HepG2 (cell line): ENCODE measurements around the gene EDNRA. TPM values are rescaled to one million over a fixed set of nuclear protein-coding genes. Genes with fewer than 3 reads are reported as not detected.

ENCODE experiments used
- ATAC-seq: fragments of 200-7000 bp; cut with Tn5 transposase; 3 replicates; pipeline ENCODE4 v1.9.1; 2020; ENCODE audit warnings: mild to moderate bottlenecking, moderate library complexity
- BruUV-seq: library from RNA; stranded (reverse); fragments of 400-500 nt; replicated peaks from 2 replicates; lab custom pipeline; 2021; lab: Mats Ljungman, UMichigan
- CTCF ChIA-PET: fragments of 300-600 bp; formaldehyde crosslinking; extraction: SDS; loops from one replicate; lab custom pipeline; 2021; ENCODE audit warnings: low total read pairs, inconsistent platforms, low intra/inter-chr PET ratio; lab: Yijun Ruan, JAX
- POLR2A ChIA-PET: fragments of 350-600 bp; sonication (Branson Sonifier 250); formaldehyde crosslinking; loops from one replicate; lab custom pipeline; 2020; ENCODE audit warnings: antibody characterized with exemption, inconsistent platforms; lab: Yijun Ruan, JAX
- DNase-seq: peaks from one replicate; pipeline ENCODE4 v3.0.0-alpha.2; 2015; ENCODE audit warnings: low spot score
- FAIRE-seq: peaks from 3 replicates; lab custom pipeline; 2011; peaks lifted over from hg19 to GRCh38; lab: Jason Lieb, UNC
- H2AFZ ChIP-seq: one replicate; pipeline ENCODE4 v1.6.1; 2011; ENCODE audit warnings: low read length, inconsistent platforms
- H3K27ac ChIP-seq: fragments of 300-600 bp; 3 replicates; pipeline ENCODE4 v1.8.0; 2011; ENCODE audit warnings: mixed run types, mild to moderate bottlenecking, mixed read lengths, low read length, inconsistent platforms; ENCODE audit not compliant: insufficient read depth; ENCODE audit errors: extremely low read length
- H3K27me3 ChIP-seq, 2 experiments: fragments of 200-600 bp in 1 of 2; 2 replicates in 1 of 2; 3 replicates in 1 of 2; pipeline versions ENCODE4 v1.6.0 to v1.8.0; 2011; ENCODE audit warnings: low read length in 2 of 2, mild to moderate bottlenecking in 2 of 2, moderate library complexity in 2 of 2, inconsistent platforms in 1 of 2; ENCODE audit not compliant: insufficient read depth in 2 of 2, control insufficient read depth in 1 of 2
- H3K36me3 ChIP-seq, 2 experiments: fragments of 200-600 bp in 1 of 2; replicated peaks in 1 of 2; 2 replicates in 1 of 2; 3 replicates in 1 of 2; pipeline versions ENCODE4 v1.5.1 to v1.8.0; 2011; ENCODE audit warnings: low read length in 2 of 2, inconsistent platforms in 1 of 2; ENCODE audit not compliant: insufficient read depth in 2 of 2, control insufficient read depth in 1 of 2
- H3K4me1 ChIP-seq: 2 replicates; pipeline ENCODE4 v1.5.1; 2012; ENCODE audit warnings: low read length, inconsistent platforms; ENCODE audit not compliant: insufficient read depth
- H3K4me2 ChIP-seq: 2 replicates; pipeline ENCODE4 v1.6.0; 2011; ENCODE audit warnings: low read depth, low read length, inconsistent platforms
- H3K4me3 ChIP-seq, 3 experiments: fragments of 200-600 bp in 1 of 3; sonication (generic), shearing (Covaris generic) in 1 of 3; replicated peaks in 1 of 3; 2 replicates each; pipeline ENCODE4 v1.5.1; 2011 to 2016; ENCODE audit warnings: low read length in 3 of 3, inconsistent platforms in 2 of 3, low read depth in 2 of 3, mild to moderate bottlenecking in 2 of 3, control low read depth in 1 of 3, mixed read lengths in 1 of 3; ENCODE audit not compliant: insufficient read depth in 1 of 3
- H3K79me2 ChIP-seq: one replicate; pipeline ENCODE4 v1.6.1; 2011; ENCODE audit warnings: low read length, inconsistent platforms; ENCODE audit not compliant: insufficient read depth
- H3K9ac ChIP-seq: 2 replicates; pipeline ENCODE4 v1.6.0; 2011; ENCODE audit warnings: mild to moderate bottlenecking, low read depth, low read length, inconsistent platforms; ENCODE audit not compliant: insufficient read depth
- H3K9me3 ChIP-seq: 2 replicates; pipeline ENCODE4 v1.5.1; 2012; ENCODE audit warnings: mild to moderate bottlenecking, low read length
- H4K20me1 ChIP-seq: 2 replicates; pipeline ENCODE4 v1.6.0; 2011; ENCODE audit warnings: inconsistent platforms, mild to moderate bottlenecking, low read length, moderate library complexity; ENCODE audit not compliant: insufficient read depth
- HOXA5 ChIP-seq: sonication (generic); formaldehyde crosslinking; IDR thresholded peaks from 2 replicates; pipeline ENCODE4 v1.4.0; 2020; ENCODE audit warnings: missing genetic modification reagents
- KLF13 ChIP-seq: sonication (generic); formaldehyde crosslinking; IDR thresholded peaks from 2 replicates; pipeline ENCODE4 v1.4.0; 2020; ENCODE audit warnings: mild to moderate bottlenecking, missing genetic modification reagents
- MEIS1 ChIP-seq: sonication (generic); formaldehyde crosslinking; IDR thresholded peaks from 2 replicates; pipeline ENCODE4 v1.9.0; 2021; ENCODE audit warnings: mild to moderate bottlenecking, missing genetic modification reagents, moderate library complexity, borderline replicate concordance
- MTF1 ChIP-seq: sonication (generic); formaldehyde crosslinking; IDR thresholded peaks from 2 replicates; pipeline ENCODE4 v1.5.0; 2020; ENCODE audit warnings: missing genetic modification reagents
- NFKBIZ ChIP-seq: IDR thresholded peaks from 2 replicates; pipeline ENCODE4 v1.6.1; 2018; ENCODE audit warnings: missing genetic modification reagents, missing compliant biosample characterization
- NONO ChIP-seq, 2 experiments: fragments of 450-650 bp in 1 of 2; sonication (generic) in 1 of 2; formaldehyde crosslinking in 1 of 2; IDR thresholded peaks in 1 of 2; conservative IDR thresholded peaks in 1 of 2; 2 replicates each; pipeline versions ENCODE4 v1.6.1 to v1.8.0; 2017 to 2022; ENCODE audit warnings: mild to moderate bottlenecking in 1 of 2, missing genetic modification reagents in 1 of 2, moderate library complexity in 1 of 2
- RARG ChIP-seq: sonication (generic); formaldehyde crosslinking; IDR thresholded peaks from 2 replicates; pipeline ENCODE4 v1.4.0; 2020; ENCODE audit warnings: low read depth, mild to moderate bottlenecking, missing genetic modification reagents
- RXRA ChIP-seq: sonication (generic); formaldehyde crosslinking; IDR thresholded peaks from 2 replicates; pipeline ENCODE4 v1.5.1; 2020; ENCODE audit warnings: missing genetic modification reagents
- TEAD3 ChIP-seq: optimal IDR thresholded peaks from 2 replicates; pipeline ENCODE3; 2016; ENCODE audit warnings: borderline replicate concordance
- ZKSCAN5 ChIP-seq: sonication (generic); formaldehyde crosslinking; IDR thresholded peaks from 2 replicates; pipeline ENCODE4 v1.5.1; 2020; ENCODE audit warnings: mild to moderate bottlenecking, missing genetic modification reagents
- ZNF644 ChIP-seq: IDR thresholded peaks from 2 replicates; pipeline ENCODE4 v1.6.1; 2016; ENCODE audit warnings: low read depth
- ZNF652 ChIP-seq: IDR thresholded peaks from 2 replicates; pipeline ENCODE4 v1.6.1; 2016; ENCODE audit warnings: low read depth, borderline replicate concordance
- ZNF839 ChIP-seq: sonication (generic); formaldehyde crosslinking; IDR thresholded peaks from 2 replicates; pipeline ENCODE4 v1.4.0; 2020; ENCODE audit warnings: missing genetic modification reagents, mild to moderate bottlenecking, borderline replicate concordance
- ZSCAN21 ChIP-seq: sonication (generic); formaldehyde crosslinking; IDR thresholded peaks from 2 replicates; pipeline ENCODE4 v1.8.0; 2022; ENCODE audit warnings: mild to moderate bottlenecking, missing genetic modification reagents, moderate library complexity, borderline replicate concordance
- WGBS: methylation state at CpG from one replicate; pipeline ENCODE4 v1.1.6; 2017; ENCODE audit warnings: low lambda C conversion rate; 5-methylcytosine and 5-hydroxymethylcytosine counted together
- in situ Hi-C: cut with HindIII; loops from 2 replicates; pipeline ENCODE4 v1.10.0; 2017; ENCODE audit warnings: low pct_unique_long_range_greater_than_20kb; ENCODE audit not compliant: extremely low pct_ligation_motif_present
- intact Hi-C: fragments of 100-400 bp; cut with micrococcal nuclease; formaldehyde crosslinking; loops from one replicate; pipeline ENCODE4 v1.10.0; 2022; ENCODE audit not compliant: unreplicated experiment
- polyA plus RNA-seq, 8 experiments: library from polyadenylated mRNA; depleted of rRNA in 3 of 8; stranded (reverse) in 7 of 8; unstranded in 1 of 8; fragments of >200 nt; fragmentation: Illumina TruSeq in 4 of 8; extraction: Trizol in 4 of 8; gene quantifications; 2 replicates each; pipeline versions ENCODE4 v1.2.1 to v1.2.3, GENCODE V29; 2011 to 2016; ENCODE audit warnings: low read depth in 4 of 8, missing spikeins in 1 of 8, mixed read lengths in 1 of 8; ENCODE audit not compliant: insufficient read depth in 1 of 8
- total RNA-seq, 5 experiments: library from RNA; depleted of rRNA; stranded (reverse); fragments of >200 nt; fragmentation: Illumina TruSeq; extraction: Trizol; gene quantifications; 2 replicates each; pipeline ENCODE4 v1.2.3, GENCODE V29; 2016; ENCODE audit warnings: low read depth in 1 of 5
- TF ChIP-seq, protein P1 (sequence below): sonication (generic); formaldehyde crosslinking; IDR thresholded peaks from 2 replicates; pipeline ENCODE4 v1.4.0; 2020; ENCODE audit warnings: mild to moderate bottlenecking, missing genetic modification reagents
- TF ChIP-seq, protein P2 (sequence below): sonication (generic); formaldehyde crosslinking; IDR thresholded peaks from 2 replicates; pipeline ENCODE4 v1.4.0; 2020; ENCODE audit warnings: missing genetic modification reagents
- TF ChIP-seq, protein P3 (sequence below): sonication (generic); formaldehyde crosslinking; IDR thresholded peaks from 2 replicates; pipeline ENCODE4 v1.5.0; 2020; ENCODE audit warnings: missing genetic modification reagents
- TF ChIP-seq, protein P4 (sequence below): IDR thresholded peaks from 2 replicates; pipeline ENCODE4 v1.6.1; 2016; ENCODE audit warnings: mild to moderate bottlenecking

Gene EDNRA
- total and polyA plus RNA-seq, 2 of the 13 experiments (the other 11 are each of a cell fraction or from before 2014, with no cell fraction given) = not detected

DNA sequence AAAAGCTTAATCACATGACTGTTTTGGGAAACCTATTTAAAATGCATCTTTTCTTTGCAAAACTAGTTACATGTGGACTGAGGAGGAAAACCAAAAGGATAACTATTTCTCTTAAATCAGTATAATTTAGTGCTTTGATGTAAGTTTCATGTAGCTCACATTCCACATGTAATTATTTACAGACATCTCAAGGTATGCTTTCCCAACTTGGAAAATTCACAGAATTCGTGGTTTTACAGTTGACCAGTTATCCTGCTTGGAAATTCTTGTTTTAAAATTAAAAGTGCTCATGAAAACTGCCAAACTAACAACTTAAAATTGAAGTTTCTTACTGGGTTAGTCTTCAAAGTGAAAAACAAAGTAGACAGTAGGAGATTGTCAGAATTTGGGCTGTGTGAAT is 52.4 kb downstream of the EDNRA start (continued):
- TF ChIP-seq, protein P1, sequence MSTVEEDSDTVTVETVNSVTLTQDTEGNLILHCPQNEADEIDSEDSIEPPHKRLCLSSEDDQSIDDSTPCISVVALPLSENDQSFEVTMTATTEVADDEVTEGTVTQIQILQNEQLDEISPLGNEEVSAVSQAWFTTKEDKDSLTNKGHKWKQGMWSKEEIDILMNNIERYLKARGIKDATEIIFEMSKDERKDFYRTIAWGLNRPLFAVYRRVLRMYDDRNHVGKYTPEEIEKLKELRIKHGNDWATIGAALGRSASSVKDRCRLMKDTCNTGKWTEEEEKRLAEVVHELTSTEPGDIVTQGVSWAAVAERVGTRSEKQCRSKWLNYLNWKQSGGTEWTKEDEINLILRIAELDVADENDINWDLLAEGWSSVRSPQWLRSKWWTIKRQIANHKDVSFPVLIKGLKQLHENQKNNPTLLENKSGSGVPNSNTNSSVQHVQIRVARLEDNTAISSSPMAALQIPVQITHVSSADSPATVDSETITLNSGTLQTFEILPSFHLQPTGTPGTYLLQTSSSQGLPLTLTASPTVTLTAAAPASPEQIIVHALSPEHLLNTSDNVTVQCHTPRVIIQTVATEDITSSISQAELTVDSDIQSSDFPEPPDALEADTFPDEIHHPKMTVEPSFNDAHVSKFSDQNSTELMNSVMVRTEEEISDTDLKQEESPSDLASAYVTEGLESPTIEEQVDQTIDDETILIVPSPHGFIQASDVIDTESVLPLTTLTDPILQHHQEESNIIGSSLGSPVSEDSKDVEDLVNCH (CRISPR knock-in tag) = no peak
- no peak for TF ChIP-seq ZNF644 (CRISPR knock-in tag)
- TF ChIP-seq, protein P2, sequence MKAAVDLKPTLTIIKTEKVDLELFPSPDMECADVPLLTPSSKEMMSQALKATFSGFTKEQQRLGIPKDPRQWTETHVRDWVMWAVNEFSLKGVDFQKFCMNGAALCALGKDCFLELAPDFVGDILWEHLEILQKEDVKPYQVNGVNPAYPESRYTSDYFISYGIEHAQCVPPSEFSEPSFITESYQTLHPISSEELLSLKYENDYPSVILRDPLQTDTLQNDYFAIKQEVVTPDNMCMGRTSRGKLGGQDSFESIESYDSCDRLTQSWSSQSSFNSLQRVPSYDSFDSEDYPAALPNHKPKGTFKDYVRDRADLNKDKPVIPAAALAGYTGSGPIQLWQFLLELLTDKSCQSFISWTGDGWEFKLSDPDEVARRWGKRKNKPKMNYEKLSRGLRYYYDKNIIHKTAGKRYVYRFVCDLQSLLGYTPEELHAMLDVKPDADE (CRISPR knock-in tag) = no peak
- TF ChIP-seq, protein P3, sequence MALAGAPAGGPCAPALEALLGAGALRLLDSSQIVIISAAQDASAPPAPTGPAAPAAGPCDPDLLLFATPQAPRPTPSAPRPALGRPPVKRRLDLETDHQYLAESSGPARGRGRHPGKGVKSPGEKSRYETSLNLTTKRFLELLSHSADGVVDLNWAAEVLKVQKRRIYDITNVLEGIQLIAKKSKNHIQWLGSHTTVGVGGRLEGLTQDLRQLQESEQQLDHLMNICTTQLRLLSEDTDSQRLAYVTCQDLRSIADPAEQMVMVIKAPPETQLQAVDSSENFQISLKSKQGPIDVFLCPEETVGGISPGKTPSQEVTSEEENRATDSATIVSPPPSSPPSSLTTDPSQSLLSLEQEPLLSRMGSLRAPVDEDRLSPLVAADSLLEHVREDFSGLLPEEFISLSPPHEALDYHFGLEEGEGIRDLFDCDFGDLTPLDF (CRISPR knock-in tag) = no peak
- TF ChIP-seq, protein P4, sequence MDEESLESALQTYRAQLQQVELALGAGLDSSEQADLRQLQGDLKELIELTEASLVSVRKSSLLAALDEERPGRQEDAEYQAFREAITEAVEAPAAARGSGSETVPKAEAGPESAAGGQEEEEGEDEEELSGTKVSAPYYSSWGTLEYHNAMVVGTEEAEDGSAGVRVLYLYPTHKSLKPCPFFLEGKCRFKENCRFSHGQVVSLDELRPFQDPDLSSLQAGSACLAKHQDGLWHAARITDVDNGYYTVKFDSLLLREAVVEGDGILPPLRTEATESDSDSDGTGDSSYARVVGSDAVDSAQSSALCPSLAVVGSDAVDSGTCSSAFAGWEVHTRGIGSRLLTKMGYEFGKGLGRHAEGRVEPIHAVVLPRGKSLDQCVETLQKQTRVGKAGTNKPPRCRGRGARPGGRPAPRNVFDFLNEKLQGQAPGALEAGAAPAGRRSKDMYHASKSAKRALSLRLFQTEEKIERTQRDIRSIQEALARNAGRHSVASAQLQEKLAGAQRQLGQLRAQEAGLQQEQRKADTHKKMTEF (CRISPR knock-in tag) = no peak
- no peak for TF ChIP-seq ZNF839 (CRISPR knock-in tag)

DNA sequence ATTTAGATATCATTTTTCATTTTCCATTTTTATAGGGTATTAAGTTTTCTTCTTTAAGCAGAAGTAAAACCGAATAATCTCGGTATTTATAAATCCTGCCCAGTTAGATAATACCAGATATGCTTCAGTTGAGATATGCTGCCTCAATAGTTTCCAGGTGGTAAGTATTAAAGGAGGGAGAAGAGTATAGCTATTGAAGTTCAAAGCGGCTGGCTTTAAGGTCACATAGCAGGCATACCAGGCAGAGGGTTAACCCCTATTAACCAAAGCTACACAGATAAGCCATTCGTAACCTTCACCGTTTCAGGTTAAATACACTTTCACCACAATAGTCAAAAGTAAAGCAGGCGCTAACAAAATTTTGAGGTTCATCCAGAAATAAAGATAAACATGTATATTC is 54.2 kb downstream of the EDNRA start:
- H3K9me3 ChIP-seq = no peaks in the 10 kb centered on the region
- no peaks in the 10 kb centered on the region for H3K4me1 ChIP-seq
- no peaks in the 10 kb centered on the region for H3K27me3 ChIP-seq
- ATAC-seq (0 out of 3 replicates have a peak, but pooled peaks have one; percentile 33), FAIRE-seq (no peak), DNase-seq (peak; percentile 16)
- POLR2A ChIA-PET = no interaction called here
- H4K20me1 ChIP-seq = no peaks in the 10 kb centered on the region
- no peak overlapping the region for H3K4me2 ChIP-seq
- CTCF ChIA-PET = no interaction called here
- BruUV-seq = no TSS peak
- no peaks in the 10 kb centered on the region for H3K36me3 ChIP-seq
- H3K27ac ChIP-seq = no peak overlapping the region
- H3K79me2 ChIP-seq = no peaks in the 10 kb centered on the region
- WGBS = 1% methylated on average over 6 of the region's 6 CpGs
- no peak overlapping the region for H3K9ac ChIP-seq
- in situ Hi-C loops = no loop called here
- no peak overlapping the region for H3K4me3 ChIP-seq
- intact Hi-C loops = no loop called here
- H2AFZ ChIP-seq = no peak overlapping the region
- TF ChIP-seq NFKBIZ = no peak
- TF ChIP-seq ZNF652 (CRISPR knock-in tag) = peak; percentile 58; the same call in 1 of the 2 replicates
- TF ChIP-seq MTF1 (CRISPR knock-in tag) = no peak
- no peak for TF ChIP-seq RARG (CRISPR knock-in tag)
- no peak for TF ChIP-seq ZSCAN21
- TF ChIP-seq HOXA5 (CRISPR knock-in tag) = no peak
- no peak for TF ChIP-seq RXRA (CRISPR knock-in tag)
- no peak for TF ChIP-seq ZKSCAN5 (CRISPR knock-in tag)
- peak; percentile 64 for TF ChIP-seq TEAD3
- no peak for TF ChIP-seq KLF13 (CRISPR knock-in tag)
- TF ChIP-seq MEIS1 (CRISPR knock-in tag) = no peak
- no peak for TF ChIP-seq NONO (IDR thresholded peaks at IDR 0.05)
- TF ChIP-seq NONO (CRISPR knock-in tag; conservative IDR thresholded peaks at IDR 0.05) = no peak
